GM10266 (cell line): Measurements from ENCODE around the gene CLEC4A.
"Not testable (repeated sequence)": the region's sequence is repeated elsewhere in the genome, so short reads cannot be mapped to it uniquely, and the experiment has no call there.

Experiments used
- DNase-seq: peaks from one replicate; pipeline ENCODE4 v3.0.0; 2012; ENCODE audit errors: extremely low spot score
- CTCF ChIP-seq: IDR thresholded peaks from 2 replicates; pipeline ENCODE4 v1.5.1; 2012; ENCODE audit warnings: mild to moderate bottlenecking, low read depth; ENCODE audit not compliant: control insufficient read depth, insufficient read depth; ENCODE audit errors: missing control alignments

Gene CLEC4A

GRCh38 chr12:8143261-8143660, 19.8 kb downstream of the CLEC4A start:
- TF ChIP-seq CTCF, result no peak

GRCh38 chr12:8145754-8146441, 22.5 kb downstream of the CLEC4A start:
- TF ChIP-seq CTCF, result no peak
- no peak for DNase-seq

More at GRCh38 chr12:8143261-8143660, 19.8 kb downstream of the CLEC4A start:
- no peak for DNase-seq

DNA sequence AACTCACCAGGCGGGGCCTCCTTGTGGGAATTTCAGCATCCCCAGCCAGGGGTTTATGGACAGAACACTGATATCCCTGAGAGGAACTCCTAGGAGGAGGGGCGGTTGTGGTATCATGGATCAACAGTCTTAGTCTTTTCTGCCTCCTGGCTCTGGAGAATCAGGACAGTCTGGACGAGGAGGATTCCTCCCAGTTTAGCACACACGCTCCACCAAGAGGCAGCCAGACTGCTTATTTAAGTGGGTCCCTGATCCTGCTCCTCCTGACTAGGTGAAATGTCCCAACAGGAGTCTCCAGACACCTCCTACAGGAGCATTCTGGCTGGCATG, 23.0 kb downstream of the CLEC4A start:
- no peak for DNase-seq
- TF ChIP-seq CTCF, result no peak

DNA sequence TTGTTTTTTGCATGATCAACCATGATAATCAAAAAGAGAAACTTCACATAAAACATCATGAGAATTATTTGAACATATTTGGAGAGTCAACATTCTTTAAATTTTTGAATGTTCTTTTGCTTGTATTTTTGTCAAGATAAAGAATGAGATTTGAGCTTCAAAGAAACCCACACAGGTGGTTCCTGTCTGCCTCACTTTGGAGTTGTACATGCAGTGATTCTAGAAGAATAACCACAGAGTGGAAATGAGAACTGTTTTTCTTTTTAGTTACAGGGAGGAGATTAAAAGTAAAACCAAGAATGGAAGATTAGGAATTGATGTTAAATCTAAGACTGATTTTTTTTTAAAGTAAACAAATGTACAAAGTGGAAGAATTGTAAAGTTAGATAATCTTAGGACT, 31.1 kb downstream of the CLEC4A start:
- DNase-seq, result no peak

DNA sequence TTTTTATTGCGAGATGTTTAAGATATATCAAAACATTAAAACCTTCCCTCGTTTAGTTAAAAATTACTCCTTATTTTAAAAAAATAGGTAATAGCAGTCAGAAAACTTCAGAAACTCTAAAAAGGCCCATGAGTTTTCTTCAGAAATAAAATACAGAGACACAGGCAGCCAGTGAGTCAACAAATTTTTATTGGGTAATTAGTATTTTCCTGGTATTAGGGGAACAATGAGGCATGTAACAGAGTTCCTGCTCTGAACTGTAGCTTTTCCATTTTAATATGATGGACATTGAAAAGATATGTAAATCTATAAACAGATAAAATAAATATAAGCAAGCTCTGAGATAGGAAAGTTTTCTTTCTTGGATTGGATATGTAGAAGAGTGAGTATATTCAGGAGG, 33.0 kb downstream of the CLEC4A start:
- no peak for DNase-seq
- no peak for TF ChIP-seq CTCF

More for the DNA sequence above, 31.1 kb downstream of the CLEC4A start:
- no peak for TF ChIP-seq CTCF

- no peak for DNase-seq
- TF ChIP-seq CTCF, result no peak
Measured at GRCh38 chr12:8156845-8157244, 33.4 kb downstream of the CLEC4A start, which contains the start of gene ZNF705A. Gene ZNF705A (plus strand): TSS chr12:8157015. CDS start chr12:8172626, 15,611 bp downstream.

- TF ChIP-seq CTCF, result no peak
- no peak for DNase-seq
Measured at GRCh38 chr12:8157484-8158198, 34.2 kb downstream of the CLEC4A start.

- not testable (repeated sequence) for DNase-seq
Measured at GRCh38 chr12:8172911-8173310, 49.5 kb downstream of the CLEC4A start.
